IPS DF 4.7 (cell line): ENCODE results near the gene RAPGEF6.
"Not testable (repeated sequence)": the region's sequence is repeated elsewhere in the genome, so short reads cannot be mapped to it uniquely, and the experiment has no call there.

Experiments
- DNase-seq: peaks from one replicate; pipeline ENCODE4 v3.0.0-alpha.2; 2013; ENCODE audit warnings: low spot score; ENCODE audit errors: extremely low read depth

RAPGEF6 gene

GRCh38 chr5:131431794-131432193 lies 203.2 kb downstream of the RAPGEF6 start:
- no peak for DNase-seq

DNA sequence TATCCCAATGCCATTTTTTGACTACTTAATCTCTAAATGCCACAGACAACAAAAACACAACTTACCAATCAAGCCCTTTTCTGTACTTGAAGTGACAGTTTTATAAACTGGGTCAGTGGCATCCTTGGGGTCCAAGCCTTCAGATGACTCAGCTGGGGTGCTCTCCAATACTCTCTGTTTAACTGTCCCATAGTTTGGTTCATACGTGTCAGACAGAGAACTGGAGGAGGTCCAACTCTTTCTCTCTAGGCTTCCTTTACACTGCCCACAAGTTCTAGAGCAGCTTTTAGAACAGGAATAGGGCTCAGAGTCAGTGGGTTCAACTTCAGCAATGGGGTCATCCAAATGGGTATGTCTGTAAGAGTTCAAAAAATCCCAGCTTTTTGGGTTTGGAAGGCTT lies 204.2 kb downstream of the RAPGEF6 start:
- no peak for DNase-seq

GRCh38 chr5:131426011-131426410 lies 209.0 kb downstream of the RAPGEF6 start:
- no peak for DNase-seq

- DNase-seq = no peak
Measured at GRCh38 chr5:131423056-131423455, 212.0 kb downstream of the RAPGEF6 start.

- no peak for DNase-seq
Measured at GRCh38 chr5:131419877-131420276, 215.2 kb downstream of the RAPGEF6 start.

GRCh38 chr5:131418846-131419245 lies 216.2 kb downstream of the RAPGEF6 start:
- DNase-seq = no peak

- DNase-seq = peak; percentile 30
Measured at GRCh38 chr5:131417240-131417869, 217.7 kb downstream of the RAPGEF6 start.

DNA sequence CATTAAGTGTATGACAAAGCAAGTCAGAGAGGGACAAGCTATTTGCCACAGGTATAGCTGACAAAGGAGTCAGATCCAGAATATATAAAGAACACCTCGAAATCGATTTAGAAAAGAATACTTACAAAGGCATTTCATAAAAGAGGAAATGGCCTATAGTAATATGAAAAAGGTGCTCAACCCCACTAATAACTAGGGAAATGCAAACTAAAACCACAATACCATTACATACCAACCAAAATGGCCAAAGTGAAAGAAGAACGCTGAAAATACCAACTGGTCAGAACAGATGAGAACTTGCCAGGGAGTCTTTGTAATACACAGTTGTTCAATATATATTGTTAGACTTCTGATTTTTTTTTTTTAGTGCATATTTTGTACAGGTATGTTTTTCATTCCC lies 218.3 kb downstream of the RAPGEF6 start:
- no peak for DNase-seq

DNA sequence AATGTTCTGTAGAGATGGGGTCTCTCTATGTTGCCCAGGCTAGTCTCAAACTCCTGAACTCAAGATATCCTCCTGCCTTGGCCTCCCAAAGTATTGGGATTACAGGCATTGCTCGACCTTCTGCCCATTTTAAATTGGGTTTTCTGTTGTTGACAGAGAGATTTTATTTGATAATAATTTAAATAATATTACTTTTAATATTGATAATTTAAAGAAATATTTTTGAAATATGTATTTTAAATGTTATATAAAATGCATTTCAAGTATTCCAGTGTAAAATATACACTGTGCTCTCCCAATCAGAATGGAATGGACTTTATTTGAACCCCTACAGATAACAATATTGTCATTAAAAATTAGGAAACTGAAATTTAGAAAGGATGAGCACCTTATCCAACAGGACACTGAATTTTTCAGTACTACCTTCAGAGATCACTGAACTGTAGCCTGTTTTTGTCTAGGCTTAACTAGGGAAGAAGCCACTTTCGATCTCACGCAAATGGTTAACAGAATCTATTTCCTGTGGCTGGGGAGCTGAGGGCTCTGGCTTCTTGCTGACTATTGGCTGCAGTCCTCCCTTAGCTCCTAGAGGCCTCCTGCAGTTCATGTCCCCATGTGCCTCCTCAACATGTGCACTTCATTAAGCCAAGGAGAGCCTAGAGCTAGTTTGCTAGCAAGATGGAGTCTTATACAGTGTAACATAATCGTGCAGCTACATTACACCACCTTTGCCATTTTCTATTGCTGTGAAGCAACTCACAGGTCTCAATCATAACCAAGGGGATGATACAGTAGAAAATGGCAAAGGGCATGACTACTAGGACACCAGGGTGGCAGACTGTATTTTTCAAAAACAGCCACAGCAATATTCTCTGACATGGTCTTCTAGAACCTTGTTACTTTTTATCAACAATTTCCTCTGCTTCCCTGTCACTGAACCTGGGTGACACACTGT lies 221.1 kb downstream of the RAPGEF6 start:
- DNase-seq = no peak

GRCh38 chr5:131406975-131407638 lies 227.9 kb downstream of the RAPGEF6 start:
- no peak for DNase-seq

- no peak for DNase-seq
Measured at GRCh38 chr5:131406076-131406475, 229.0 kb downstream of the RAPGEF6 start.

DNA sequence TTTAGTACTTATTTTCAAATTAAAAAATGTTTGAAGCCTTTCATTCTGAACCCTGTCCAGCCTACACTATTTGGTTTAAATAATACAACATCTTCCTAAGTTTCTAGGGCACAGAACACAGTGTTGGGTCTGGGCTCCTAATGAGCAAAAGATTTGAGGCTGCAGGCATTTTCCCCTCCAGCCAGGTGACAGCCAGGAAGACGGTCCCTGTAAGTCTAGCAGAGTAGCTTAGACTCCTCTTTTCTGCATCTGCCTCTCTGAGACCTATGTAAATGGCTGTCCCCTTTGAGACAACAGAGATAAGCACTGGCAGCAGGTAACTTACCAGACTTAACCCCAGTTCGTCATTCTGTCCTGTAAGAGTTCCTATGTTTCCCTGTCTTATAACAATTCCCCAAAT lies 229.4 kb downstream of the RAPGEF6 start:
- no peak for DNase-seq

- DNase-seq = no peak
Measured at GRCh38 chr5:131400585-131400984, 234.4 kb downstream of the RAPGEF6 start.

- not testable (repeated sequence) for DNase-seq
Measured at GRCh38 chr5:131399007-131399406, 236.0 kb downstream of the RAPGEF6 start.

DNA sequence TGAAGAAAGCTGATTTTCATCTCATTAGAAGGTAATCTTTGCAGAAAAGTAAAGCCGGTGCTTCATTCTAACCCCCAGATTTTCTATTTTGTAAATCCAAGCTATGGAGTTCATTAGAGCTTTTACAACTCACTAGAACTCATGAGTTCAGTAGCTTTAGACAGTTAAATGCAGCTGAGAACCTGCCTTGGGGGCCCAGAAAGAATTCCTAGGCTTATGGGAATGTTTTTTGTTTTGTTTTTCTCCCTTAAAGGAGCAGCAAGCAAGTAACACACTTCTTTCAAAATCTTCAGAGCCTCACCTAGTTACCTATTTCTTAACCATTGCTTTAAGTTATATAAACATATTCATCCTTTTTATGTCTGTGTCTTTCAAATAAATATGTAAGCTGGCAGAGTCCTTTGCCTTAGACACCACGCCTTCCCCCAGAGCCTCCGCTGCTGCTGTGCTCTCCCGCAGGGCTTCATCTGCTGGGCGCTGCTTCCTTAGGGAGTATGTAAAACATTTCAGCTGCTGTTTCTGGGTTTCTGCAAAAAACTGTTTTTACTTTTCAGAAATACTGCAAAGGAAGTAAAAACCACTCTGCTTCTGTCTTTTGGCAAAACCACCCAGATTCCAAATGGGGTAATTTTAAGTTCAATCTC lies 238.3 kb downstream of the RAPGEF6 start:
- no peak for DNase-seq

DNA sequence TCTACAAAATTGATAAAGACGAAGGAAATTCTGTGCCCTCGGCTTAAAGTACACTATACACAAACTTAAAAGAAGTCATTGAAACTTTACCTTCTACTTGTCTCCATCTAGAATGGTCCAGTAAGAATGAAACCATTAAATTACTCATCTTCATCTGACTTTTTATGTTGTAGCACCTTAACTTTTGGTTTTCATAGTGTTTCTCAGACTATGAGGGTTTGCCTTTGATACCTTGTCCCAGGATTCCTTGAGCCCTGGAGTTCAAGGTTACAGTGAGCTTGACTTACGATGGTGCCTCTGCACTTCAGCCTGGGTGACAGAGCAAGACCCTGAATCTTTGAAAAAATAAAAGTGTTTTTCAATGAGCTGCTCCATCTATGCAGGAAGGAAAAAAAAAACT lies 239.0 kb downstream of the RAPGEF6 start:
- no peak for DNase-seq

- no peak for DNase-seq
Measured at GRCh38 chr5:131394128-131394527, 240.9 kb downstream of the RAPGEF6 start.

DNA sequence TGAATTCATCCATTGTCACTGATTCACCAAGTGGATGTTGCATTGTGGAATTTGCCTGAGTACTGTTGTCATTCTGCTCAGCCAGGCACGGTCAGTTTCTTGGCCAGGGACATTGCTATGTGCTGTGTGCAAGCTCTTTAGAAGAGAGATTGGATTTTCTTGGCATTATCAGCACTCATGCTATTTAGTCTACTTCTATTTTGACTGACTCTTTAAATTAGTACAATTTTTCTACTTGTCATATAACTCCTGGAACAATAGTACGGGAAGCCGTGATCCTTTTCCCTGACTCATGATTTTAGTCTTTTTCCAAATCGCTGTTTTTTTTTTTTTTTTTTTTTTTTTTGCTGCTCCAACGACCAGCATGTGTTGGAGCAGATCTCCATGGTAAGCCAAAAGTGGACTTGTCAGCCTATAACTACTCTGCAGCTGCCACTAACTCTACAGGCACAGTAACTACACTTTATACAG lies 241.5 kb downstream of the RAPGEF6 start:
- DNase-seq = no peak

DNA sequence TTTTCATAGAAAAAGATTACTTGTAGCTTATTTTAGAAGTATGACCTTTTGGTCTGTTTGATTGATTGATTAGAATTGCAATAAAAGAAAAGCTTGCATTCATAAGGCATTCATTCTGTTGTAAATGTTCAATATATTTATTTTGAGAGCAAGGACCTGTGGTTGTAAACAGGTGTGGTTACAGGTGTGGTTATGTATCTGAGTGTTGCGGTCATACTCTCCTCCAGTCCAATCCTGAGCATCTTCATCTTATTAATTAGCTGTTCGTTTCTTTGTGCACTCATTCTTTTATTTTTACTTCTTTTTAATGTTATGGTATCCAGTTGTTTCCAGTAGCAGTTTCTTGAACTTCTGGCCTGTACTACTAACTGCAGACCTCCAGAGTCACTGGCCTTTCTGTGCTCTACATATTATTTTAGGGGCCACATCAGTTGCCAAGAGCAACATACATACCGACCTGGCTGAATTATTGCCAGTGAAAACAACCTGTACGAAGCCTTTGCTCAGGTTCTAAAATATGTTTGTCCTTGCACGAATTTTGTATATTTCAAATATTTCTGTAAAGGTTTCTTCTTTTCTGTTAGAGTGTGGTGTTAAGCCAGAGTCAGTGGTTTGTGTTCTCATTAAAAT lies 242.4 kb downstream of the RAPGEF6 start:
- DNase-seq = no peak

DNA sequence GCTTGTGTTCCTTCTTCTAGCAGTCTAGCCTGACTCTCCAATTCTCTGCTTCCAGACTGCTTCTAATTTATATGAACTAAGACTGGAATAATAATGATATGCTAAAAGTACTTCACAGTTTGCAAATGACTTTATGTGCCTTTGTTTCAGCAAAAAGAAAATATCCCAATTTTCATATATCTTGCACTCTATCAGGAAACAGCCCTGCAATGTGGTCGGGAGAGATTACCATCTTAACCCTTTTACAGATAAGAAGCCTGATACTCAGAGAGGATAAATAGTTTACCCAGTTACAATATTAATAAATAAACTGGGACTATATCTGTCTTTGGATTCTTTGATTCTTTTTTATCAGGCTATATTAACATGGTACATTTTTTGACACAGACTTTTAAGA lies 245.2 kb downstream of the RAPGEF6 start:
- DNase-seq = no peak
